ENCODE data around the gene PDE8A. TPM values are rescaled to one million over a fixed set of nuclear protein-coding genes. Genes with fewer than 3 reads are reported as not detected.

Gene PDE8A
- total RNA-seq, 3 donors from 2014 or later: 45.1 to 60.5 (median 58.3) TPM

DNA sequence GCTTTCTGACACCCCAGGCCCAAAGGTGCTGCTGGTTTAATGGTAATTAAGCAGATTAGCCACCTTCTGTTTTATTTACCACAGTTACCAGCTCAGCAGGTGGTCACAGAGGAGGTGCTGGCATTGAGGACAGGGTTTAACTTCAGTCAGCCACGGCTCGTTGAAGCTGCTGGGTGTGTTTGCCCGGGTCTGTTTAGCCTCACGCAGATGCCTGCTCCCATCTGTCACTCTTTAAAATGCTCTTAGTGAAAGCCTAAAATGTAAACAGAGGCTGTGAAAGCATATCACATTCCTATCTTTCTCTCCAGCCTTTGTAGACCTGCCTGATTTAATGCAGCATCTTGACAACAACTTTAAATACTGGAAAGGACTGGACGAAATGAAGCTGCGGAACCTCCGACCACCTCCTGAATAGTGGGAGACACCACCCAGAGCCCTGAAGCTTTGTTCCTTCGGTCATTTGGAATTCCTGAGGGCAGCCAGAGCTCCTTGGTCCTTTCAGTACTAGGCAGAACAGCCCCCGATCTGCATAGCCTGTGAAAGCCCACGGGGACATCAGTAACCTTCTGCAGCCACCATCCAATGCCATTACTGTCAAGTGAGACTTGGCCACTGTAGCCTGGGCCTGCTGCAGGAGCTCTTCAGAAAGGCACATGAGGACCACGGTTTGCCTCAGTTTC, 156.0 kb downstream of the PDE8A start:
- DNase-seq (ENCODE audit: low spot score in 2 of 2): no peak
- Histone ChIP-seq H3K4me1 (no peaks in the 10 kb centered on the region), H3K4me3 (no peak overlapping the region), H3K27ac (no peak overlapping the region), H3K36me3 (peaks cover 6% of the 10 kb centered on the region), H3K9me3 (no peaks in the 10 kb centered on the region), H3K27me3 (no peaks in the 10 kb centered on the region)
- no peak for TF ChIP-seq POLR2AphosphoS5 (IDR thresholded peaks at IDR 0.05)
- no peak for TF ChIP-seq POLR2A (IDR thresholded peaks at IDR 0.05)
- TF ChIP-seq, protein P1, sequence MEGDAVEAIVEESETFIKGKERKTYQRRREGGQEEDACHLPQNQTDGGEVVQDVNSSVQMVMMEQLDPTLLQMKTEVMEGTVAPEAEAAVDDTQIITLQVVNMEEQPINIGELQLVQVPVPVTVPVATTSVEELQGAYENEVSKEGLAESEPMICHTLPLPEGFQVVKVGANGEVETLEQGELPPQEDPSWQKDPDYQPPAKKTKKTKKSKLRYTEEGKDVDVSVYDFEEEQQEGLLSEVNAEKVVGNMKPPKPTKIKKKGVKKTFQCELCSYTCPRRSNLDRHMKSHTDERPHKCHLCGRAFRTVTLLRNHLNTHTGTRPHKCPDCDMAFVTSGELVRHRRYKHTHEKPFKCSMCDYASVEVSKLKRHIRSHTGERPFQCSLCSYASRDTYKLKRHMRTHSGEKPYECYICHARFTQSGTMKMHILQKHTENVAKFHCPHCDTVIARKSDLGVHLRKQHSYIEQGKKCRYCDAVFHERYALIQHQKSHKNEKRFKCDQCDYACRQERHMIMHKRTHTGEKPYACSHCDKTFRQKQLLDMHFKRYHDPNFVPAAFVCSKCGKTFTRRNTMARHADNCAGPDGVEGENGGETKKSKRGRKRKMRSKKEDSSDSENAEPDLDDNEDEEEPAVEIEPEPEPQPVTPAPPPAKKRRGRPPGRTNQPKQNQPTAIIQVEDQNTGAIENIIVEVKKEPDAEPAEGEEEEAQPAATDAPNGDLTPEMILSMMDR (IDR thresholded peaks at IDR 0.05): no peak
- intact Hi-C loops (cut with DNase I; ENCODE audit: low total_unique reads): no loop called here

DNA sequence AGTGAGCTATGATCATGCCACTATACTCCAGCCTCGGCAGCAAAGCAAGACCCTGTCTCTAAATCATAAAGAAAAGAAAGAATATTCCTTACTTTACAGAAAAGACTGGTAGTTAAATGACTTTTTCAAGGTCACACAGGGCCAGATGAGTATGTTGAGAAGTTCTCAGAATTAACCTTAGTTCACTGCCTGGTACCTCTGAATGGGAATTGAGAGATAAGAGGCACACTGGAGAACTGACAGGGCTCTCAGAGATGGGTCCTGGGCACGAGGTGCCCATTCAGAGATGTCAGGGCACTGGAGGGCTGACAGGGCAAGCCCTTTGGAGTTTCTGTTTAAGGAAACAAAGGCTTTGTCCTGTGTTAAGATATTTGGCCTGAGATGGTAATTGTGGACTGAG, 157.7 kb downstream of the PDE8A start:
- intact Hi-C loops (cut with DNase I; ENCODE audit: low total_unique reads): no loop called here
- Histone ChIP-seq H3K4me1 (no peaks in the 10 kb centered on the region), H3K27ac (no peak overlapping the region), H3K36me3 (peaks cover 6% of the 10 kb centered on the region), H3K9me3 (no peaks in the 10 kb centered on the region), H3K27me3 (no peaks in the 10 kb centered on the region), H3K4me3 (no peak overlapping the region)
- DNase-seq (ENCODE audit: low spot score in 2 of 2): no peak
- TF ChIP-seq POLR2A (IDR thresholded peaks at IDR 0.05) (no peak), POLR2AphosphoS5 (IDR thresholded peaks at IDR 0.05) (no peak)
- TF ChIP-seq, protein P1 (IDR thresholded peaks at IDR 0.05): no peak

GRCh38 chr15:85141726-85142125, 160.1 kb downstream of the PDE8A start:
- no peaks in the 10 kb centered on the region for H3K27me3 ChIP-seq
- no peak for DNase-seq (ENCODE audit: low spot score in 2 of 2)
- H3K36me3 ChIP-seq: peaks cover 6% of the 10 kb centered on the region
- H3K4me1 ChIP-seq: no peaks in the 10 kb centered on the region
- no peak overlapping the region for H3K4me3 ChIP-seq
- H3K9me3 ChIP-seq: no peaks in the 10 kb centered on the region
- no peak overlapping the region for H3K27ac ChIP-seq
- intact Hi-C loops (cut with DNase I; ENCODE audit: low total_unique reads): no loop called here
- no peak for TF ChIP-seq POLR2AphosphoS5 (IDR thresholded peaks at IDR 0.05)
- TF ChIP-seq, protein P1 (IDR thresholded peaks at IDR 0.05): no peak
- no peak for TF ChIP-seq POLR2A (IDR thresholded peaks at IDR 0.05)

DNA sequence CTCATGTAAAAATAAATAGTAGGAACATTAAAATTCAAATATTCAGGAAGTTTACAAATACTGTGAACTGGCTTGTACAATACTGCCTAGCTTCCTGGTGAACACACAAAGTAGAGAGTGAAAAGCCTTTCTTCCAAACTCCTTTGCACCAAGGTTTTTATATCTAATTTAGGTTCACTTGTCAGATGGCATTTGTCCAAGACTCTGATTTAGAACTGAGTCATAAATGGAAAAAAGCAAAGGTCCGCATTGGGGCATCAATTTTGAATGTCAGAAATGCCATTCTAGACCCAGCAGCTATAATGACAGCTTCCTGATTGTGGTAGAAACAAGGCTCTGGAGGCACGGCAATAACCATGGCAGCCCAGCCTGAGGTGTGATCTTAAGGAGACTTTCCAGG, 160.7 kb downstream of the PDE8A start:
- Histone ChIP-seq H3K36me3 (peaks cover 6% of the 10 kb centered on the region), H3K27ac (no peak overlapping the region), H3K4me3 (no peak overlapping the region), H3K9me3 (no peaks in the 10 kb centered on the region), H3K27me3 (no peaks in the 10 kb centered on the region), H3K4me1 (no peaks in the 10 kb centered on the region)
- TF ChIP-seq POLR2A (IDR thresholded peaks at IDR 0.05) (no peak), POLR2AphosphoS5 (IDR thresholded peaks at IDR 0.05) (no peak)
- TF ChIP-seq, protein P1 (IDR thresholded peaks at IDR 0.05): no peak
- intact Hi-C loops (cut with DNase I; ENCODE audit: low total_unique reads): no loop called here
- DNase-seq (ENCODE audit: low spot score in 2 of 2): no peak

GRCh38 chr15:85149465-85150129, 167.9 kb downstream of the PDE8A start:
- no peak overlapping the region for H3K27ac ChIP-seq
- TF ChIP-seq POLR2A (IDR thresholded peaks at IDR 0.05): no peak
- TF ChIP-seq POLR2AphosphoS5 (IDR thresholded peaks at IDR 0.05): no peak
- TF ChIP-seq, protein P1 (IDR thresholded peaks at IDR 0.05): no peak
- no peak overlapping the region for H3K4me3 ChIP-seq
- H3K9me3 ChIP-seq: no peaks in the 10 kb centered on the region
- DNase-seq (ENCODE audit: low spot score in 2 of 2): no peak
- intact Hi-C loops (cut with DNase I; ENCODE audit: low total_unique reads): no loop called here
- no peaks in the 10 kb centered on the region for H3K4me1 ChIP-seq
- H3K27me3 ChIP-seq: no peaks in the 10 kb centered on the region
- H3K36me3 ChIP-seq: no peaks in the 10 kb centered on the region

Measured in breast epithelium (tissue), 4 donors.